ENCODE data around the gene TMEM258. TPM values are rescaled to one million over a fixed set of nuclear protein-coding genes. Genes with fewer than 3 reads are reported as not detected.

TMEM258 gene
- total RNA-seq, 1 experiment from 2014 or later = 201 TPM

DNA sequence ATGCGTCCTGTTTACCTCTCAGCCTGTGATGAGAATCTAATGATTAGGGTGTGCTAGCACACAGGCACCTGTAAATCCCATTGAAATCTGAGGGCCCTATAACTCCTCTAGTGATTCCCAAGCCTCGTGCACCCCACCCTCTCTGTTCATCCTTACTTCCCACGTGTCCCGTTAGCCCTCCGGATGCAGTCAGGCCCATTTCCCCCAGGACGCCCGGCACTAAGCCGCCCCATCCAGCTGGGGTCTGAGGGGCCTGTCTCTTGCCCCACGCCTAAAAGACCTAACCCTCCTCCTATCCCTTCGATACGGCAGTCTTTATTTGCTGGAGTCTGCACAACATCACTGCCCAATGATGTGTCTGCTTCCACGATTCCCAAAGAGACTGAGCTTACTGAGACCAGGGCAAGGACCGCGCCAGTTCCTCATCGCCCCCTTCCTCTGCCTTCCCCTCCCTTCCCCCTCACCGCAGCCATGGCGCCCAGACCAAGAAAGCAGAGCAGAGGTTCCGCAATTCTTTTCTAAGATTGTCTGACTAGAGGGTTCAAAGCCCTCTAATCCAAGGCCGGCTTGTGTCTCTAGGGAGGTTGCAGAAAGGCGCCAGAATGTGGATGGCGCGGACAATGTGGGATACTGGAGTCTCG, 34.7 kb upstream of the TMEM258 start:
- H3T11ph ChIP-seq (ENCODE audit: low read length) = no peak overlapping the region
- H3K27me3 Mint-ChIP-seq (ENCODE audit: low read depth) = no peaks in the 10 kb centered on the region
- no peak overlapping the region for H4K8ac ChIP-seq (replicated peaks; ENCODE audit: insufficient read length, low read depth, low read length)
- peaks cover 32% of the 10 kb centered on the region; the same call in 1 of the 2 replicates for H3K79me2 ChIP-seq (ENCODE audit: insufficient read depth, low read length)
- H3K9me3 ChIP-seq (ENCODE audit: control insufficient read depth, low read depth, low read length) = no peaks in the 10 kb centered on the region
- H3K18ac ChIP-seq (ENCODE audit: insufficient read length, low read depth, low read length) = peak overlapping the region; percentile 78
- H3K23me2 ChIP-seq (ENCODE audit: insufficient read length, low read depth, low read length, poor library complexity, severe bottlenecking) = peaks cover 16% of the 10 kb centered on the region
- no peaks in the 10 kb centered on the region for H3K9me3 Mint-ChIP-seq
- no peak overlapping the region for H3K56ac ChIP-seq (ENCODE audit: insufficient read length, low read depth, low read length)
- no peak overlapping the region for H2AFZ ChIP-seq (ENCODE audit: low read length)
- peak overlapping the region; percentile 91 to 93 for H3K4me3 Mint-ChIP-seq
- H4K20me1 ChIP-seq (ENCODE audit: control insufficient read depth, insufficient read depth, insufficient read length) = no peaks in the 10 kb centered on the region
- H3K9ac ChIP-seq (ENCODE audit: extremely low read depth, insufficient read length, low read length) = peak overlapping the region; percentile 66
- H2BK120ac ChIP-seq (ENCODE audit: low read depth, low read length, poor library complexity, severe bottlenecking) = no peak overlapping the region
- H3K4me1 Mint-ChIP-seq = peaks cover 40 to 41% of the 10 kb centered on the region in 2 experiments
- peaks cover 12 to 25% (median 25%) of the 10 kb centered on the region in 3 experiments; a peak in 6 of 7 replicates for H3K36me3 Mint-ChIP-seq (ENCODE audit: insufficient read depth in 1 of 3, low read depth in 3 of 3)
- H4K5ac ChIP-seq (ENCODE audit: insufficient read length, low read depth, low read length) = no peak overlapping the region
- H3K79me1 ChIP-seq (ENCODE audit: insufficient read depth, low read depth, low read length, poor library complexity, severe bottlenecking) = peaks cover under 1% of the 10 kb centered on the region
- WGBS (ENCODE audit: extremely low coverage, insufficient read length, low lambda C conversion rate) = no CpG with 5 or more reads among the region's 23 CpGs
- DNase-seq = no peak
- no peak overlapping the region for H2BK5ac ChIP-seq (ENCODE audit: insufficient read length, low read length)
- no peak overlapping the region for H2BK15ac ChIP-seq (ENCODE audit: low read depth, low read length)
- H3K27me3 ChIP-seq (ENCODE audit: insufficient read depth, low read length) = no peaks in the 10 kb centered on the region
- peak overlapping the region; percentile 96 for H3K4me2 ChIP-seq (ENCODE audit: insufficient read depth, insufficient read length, low read length)
- no peak overlapping the region for H4K91ac ChIP-seq (ENCODE audit: insufficient read length, low read depth, low read length)
- H3K4ac ChIP-seq (ENCODE audit: low read depth, low read length) = no peak overlapping the region
- peak overlapping the region; percentile 76 for H3K14ac ChIP-seq (ENCODE audit: insufficient read depth, low read length)
- no peak overlapping the region for H2BK12ac ChIP-seq (ENCODE audit: insufficient read length, low read depth, low read length)
- no peak overlapping the region for H2AK5ac ChIP-seq (ENCODE audit: insufficient read length, low read length)
- H2BK20ac ChIP-seq (ENCODE audit: low read depth, low read length, poor library complexity, severe bottlenecking) = no peak overlapping the region
- peaks cover 2% of the 10 kb centered on the region; the same call in 1 of the 2 replicates for H3K4me1 ChIP-seq (ENCODE audit: insufficient read depth, low read length)
- TF ChIP-seq, protein P1, sequence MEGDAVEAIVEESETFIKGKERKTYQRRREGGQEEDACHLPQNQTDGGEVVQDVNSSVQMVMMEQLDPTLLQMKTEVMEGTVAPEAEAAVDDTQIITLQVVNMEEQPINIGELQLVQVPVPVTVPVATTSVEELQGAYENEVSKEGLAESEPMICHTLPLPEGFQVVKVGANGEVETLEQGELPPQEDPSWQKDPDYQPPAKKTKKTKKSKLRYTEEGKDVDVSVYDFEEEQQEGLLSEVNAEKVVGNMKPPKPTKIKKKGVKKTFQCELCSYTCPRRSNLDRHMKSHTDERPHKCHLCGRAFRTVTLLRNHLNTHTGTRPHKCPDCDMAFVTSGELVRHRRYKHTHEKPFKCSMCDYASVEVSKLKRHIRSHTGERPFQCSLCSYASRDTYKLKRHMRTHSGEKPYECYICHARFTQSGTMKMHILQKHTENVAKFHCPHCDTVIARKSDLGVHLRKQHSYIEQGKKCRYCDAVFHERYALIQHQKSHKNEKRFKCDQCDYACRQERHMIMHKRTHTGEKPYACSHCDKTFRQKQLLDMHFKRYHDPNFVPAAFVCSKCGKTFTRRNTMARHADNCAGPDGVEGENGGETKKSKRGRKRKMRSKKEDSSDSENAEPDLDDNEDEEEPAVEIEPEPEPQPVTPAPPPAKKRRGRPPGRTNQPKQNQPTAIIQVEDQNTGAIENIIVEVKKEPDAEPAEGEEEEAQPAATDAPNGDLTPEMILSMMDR (conservative IDR thresholded peaks at IDR 0.05) = no peak
- H3K23ac ChIP-seq (ENCODE audit: insufficient read length, low read depth, low read length) = no peak overlapping the region
- peak overlapping the region; percentile 95 to 98 (median 98) for H3K27ac Mint-ChIP-seq
- peak overlapping the region; percentile 76 for H3K27ac ChIP-seq (ENCODE audit: insufficient read length, low read depth, low read length)
